ENCODE results near the gene DPP3.

Gene DPP3

GRCh38 chr11:66523611-66524010 is 43.4 kb downstream of the DPP3 start:
- no peak for TF ChIP-seq POLR2A (IDR thresholded peaks at IDR 0.05; ENCODE audit: extremely low read depth, insufficient read length)
- TF ChIP-seq MYC (IDR thresholded peaks at IDR 0.05; ENCODE audit: low read depth, low read length) = no peak
- TF ChIP-seq CTCF (IDR thresholded peaks at IDR 0.05; ENCODE audit: low read depth, low read length) = no peak
- no peak for TF ChIP-seq MAX (IDR thresholded peaks at IDR 0.05; ENCODE audit: low read depth, low read length)
- no peak overlapping the region for H3K4me3 ChIP-seq (ENCODE audit: low read depth, low read length)
- no peak for DNase-seq (ENCODE audit: low read depth)

GRCh38 chr11:66524304-66525040 is 44.2 kb downstream of the DPP3 start:
- no peak for TF ChIP-seq MAX (IDR thresholded peaks at IDR 0.05; ENCODE audit: low read depth, low read length)
- no peak for TF ChIP-seq MYC (IDR thresholded peaks at IDR 0.05; ENCODE audit: low read depth, low read length)
- TF ChIP-seq POLR2A (IDR thresholded peaks at IDR 0.05; ENCODE audit: extremely low read depth, insufficient read length) = no peak
- no peak for TF ChIP-seq CTCF (IDR thresholded peaks at IDR 0.05; ENCODE audit: low read depth, low read length)
- H3K4me3 ChIP-seq (ENCODE audit: low read depth, low read length) = no peak overlapping the region
- DNase-seq (ENCODE audit: low read depth) = no peak

GRCh38 chr11:66529069-66529468 is 48.8 kb downstream of the DPP3 start:
- no peak for DNase-seq (ENCODE audit: low read depth)
- no peak for TF ChIP-seq MYC (IDR thresholded peaks at IDR 0.05; ENCODE audit: low read depth, low read length)
- TF ChIP-seq POLR2A (IDR thresholded peaks at IDR 0.05; ENCODE audit: extremely low read depth, insufficient read length) = no peak
- no peak for TF ChIP-seq MAX (IDR thresholded peaks at IDR 0.05; ENCODE audit: low read depth, low read length)
- TF ChIP-seq CTCF (IDR thresholded peaks at IDR 0.05; ENCODE audit: low read depth, low read length) = no peak
- no peak overlapping the region for H3K4me3 ChIP-seq (ENCODE audit: low read depth, low read length)

GRCh38 chr11:66529655-66530054 is 49.4 kb downstream of the DPP3 start:
- no peak for DNase-seq (ENCODE audit: low read depth)
- TF ChIP-seq CTCF (IDR thresholded peaks at IDR 0.05; ENCODE audit: low read depth, low read length) = no peak
- TF ChIP-seq POLR2A (IDR thresholded peaks at IDR 0.05; ENCODE audit: extremely low read depth, insufficient read length) = no peak
- TF ChIP-seq MYC (IDR thresholded peaks at IDR 0.05; ENCODE audit: low read depth, low read length) = no peak
- no peak for TF ChIP-seq MAX (IDR thresholded peaks at IDR 0.05; ENCODE audit: low read depth, low read length)
- no peak overlapping the region for H3K4me3 ChIP-seq (ENCODE audit: low read depth, low read length)

DNA sequence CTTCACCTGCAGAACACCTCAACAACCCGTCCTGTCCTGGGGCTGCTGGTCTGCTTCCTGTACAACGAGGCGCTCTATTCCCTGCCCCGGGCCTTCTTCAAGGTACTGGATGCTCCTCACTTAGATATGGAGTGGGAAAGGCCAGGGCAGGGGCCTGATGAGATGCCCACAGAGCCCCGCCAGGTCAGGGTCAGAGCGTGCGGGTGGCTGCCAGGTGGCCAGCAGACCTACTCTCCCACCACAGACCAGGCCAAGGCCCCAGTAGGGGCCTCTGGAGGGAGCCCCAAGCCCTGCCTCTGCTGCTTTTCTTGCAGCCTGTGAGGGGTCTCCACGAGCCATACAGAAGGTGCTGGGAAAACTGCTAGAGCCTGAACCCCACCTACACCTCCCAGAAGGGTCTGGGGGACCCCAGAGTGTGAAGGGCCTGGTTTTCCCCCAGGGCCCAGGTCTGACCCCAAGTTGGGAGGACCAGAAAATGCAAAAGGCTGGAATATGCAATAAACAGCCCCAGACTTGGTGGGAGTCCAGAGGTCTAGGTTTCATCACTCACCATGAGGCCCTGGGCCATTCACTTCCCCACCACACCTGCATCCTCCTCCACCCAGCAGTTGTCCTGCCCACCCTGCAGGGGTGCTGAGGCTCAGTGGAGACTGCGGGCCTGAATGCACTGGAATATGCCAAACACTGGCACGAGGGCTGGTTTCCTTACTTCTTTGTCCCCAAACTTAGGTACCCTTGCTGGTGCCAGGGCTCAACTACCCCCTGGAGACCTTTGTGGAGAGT is 50.9 kb downstream of the DPP3 start:
- TF ChIP-seq MYC (IDR thresholded peaks at IDR 0.05; ENCODE audit: low read depth, low read length) = no peak
- no peak for TF ChIP-seq CTCF (IDR thresholded peaks at IDR 0.05; ENCODE audit: low read depth, low read length)
- no peak for TF ChIP-seq POLR2A (IDR thresholded peaks at IDR 0.05; ENCODE audit: extremely low read depth, insufficient read length)
- TF ChIP-seq MAX (IDR thresholded peaks at IDR 0.05; ENCODE audit: low read depth, low read length) = no peak
- DNase-seq (ENCODE audit: low read depth) = no peak
- H3K4me3 ChIP-seq (ENCODE audit: low read depth, low read length) = no peak overlapping the region

Data from NB4 (cell line).